WERI-Rb-1 (cell line): Measurements from ENCODE around the gene OSBPL5.

Experiments
- DNase-seq: peaks from one replicate; pipeline ENCODE4 v3.0.0-alpha.2; 2020
- H3K27ac ChIP-seq: fragments of 250-450 bp; sonication (Bioruptor Pico); 2 replicates; pipeline ENCODE4 v1.5.1; 2020; ENCODE audit warnings: mild to moderate bottlenecking, moderate library complexity
- H3K27me3 ChIP-seq: fragments of 250-450 bp; sonication (Bioruptor Pico); 2 replicates; pipeline ENCODE4 v1.5.1; 2021; ENCODE audit warnings: mild to moderate bottlenecking, low read depth, moderate library complexity; ENCODE audit not compliant: insufficient read depth, severe bottlenecking
- H3K36me3 ChIP-seq: fragments of 250-450 bp; sonication (Bioruptor Pico); 2 replicates; pipeline ENCODE4 v1.5.1; 2020; ENCODE audit warnings: mild to moderate bottlenecking, moderate library complexity
- H3K4me3 ChIP-seq: 2 replicates; pipeline ENCODE4 v1.5.1; 2011; ENCODE audit warnings: low read depth, mild to moderate bottlenecking, control low read depth, low read length
- H3K9me3 ChIP-seq: fragments of 250-450 bp; sonication (Bioruptor Pico); 2 replicates; pipeline ENCODE4 v1.5.1; 2021; ENCODE audit warnings: mild to moderate bottlenecking, moderate library complexity; ENCODE audit not compliant: severe bottlenecking
- CTCF ChIP-seq: IDR thresholded peaks from 2 replicates; pipeline ENCODE4 v1.5.1; 2011; ENCODE audit warnings: low read depth, mild to moderate bottlenecking, control low read depth, inconsistent platforms, low read length

Gene OSBPL5

GRCh38 chr11:3167143-3168119 lies 2.3 kb upstream of the OSBPL5 start:
- H3K9me3 ChIP-seq = no peaks in the 10 kb centered on the region
- no peak for TF ChIP-seq CTCF
- no peaks in the 10 kb centered on the region for H3K27me3 ChIP-seq
- DNase-seq = no peak
- H3K4me3 ChIP-seq = no peak overlapping the region
- H3K27ac ChIP-seq = peak overlapping the region; percentile 27; the same call in 1 of the 2 replicates
- H3K36me3 ChIP-seq = no peaks in the 10 kb centered on the region

DNA sequence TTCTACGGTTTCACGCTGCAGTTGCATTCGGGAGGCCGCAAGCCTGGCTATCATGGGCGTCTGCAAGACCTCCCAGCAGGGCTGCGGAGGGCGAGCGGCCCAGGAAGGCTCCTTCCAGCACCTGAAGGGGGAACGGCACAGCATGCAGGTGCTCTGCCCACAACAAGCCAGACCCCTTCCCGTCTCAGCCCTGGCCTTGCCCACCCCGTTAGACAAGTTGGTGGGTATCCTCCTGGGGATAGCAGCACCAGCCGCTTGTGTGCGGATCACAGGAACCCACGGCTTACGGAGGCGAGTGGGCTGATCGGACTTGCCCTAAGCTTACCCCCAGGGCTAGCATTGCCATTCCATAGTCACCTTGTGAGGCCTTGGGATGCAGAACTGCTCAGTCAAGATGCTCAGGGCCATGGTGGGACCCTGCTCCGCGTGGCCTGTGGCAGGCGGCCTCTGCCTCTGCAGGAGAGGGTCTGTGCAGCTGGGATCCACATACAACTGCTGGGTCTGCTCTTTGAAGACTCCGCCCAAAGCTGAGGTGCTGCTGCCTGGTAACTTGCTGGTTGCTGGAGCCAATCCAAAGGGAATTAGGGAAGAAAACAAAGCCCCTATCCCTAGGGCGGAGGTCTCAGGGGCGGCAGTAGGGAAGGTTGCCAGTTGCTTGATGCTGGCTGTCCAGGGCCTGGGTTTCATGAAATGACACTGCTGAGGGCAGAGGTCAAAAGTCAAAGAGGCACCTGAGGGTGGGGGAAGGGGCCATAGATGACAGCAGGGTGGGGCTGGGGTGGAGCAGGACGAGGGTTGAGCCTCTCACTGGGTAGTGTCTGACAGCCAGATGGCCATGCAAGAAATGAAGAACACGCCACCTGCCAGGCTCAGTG lies 1.4 kb upstream of the OSBPL5 start:
- Histone ChIP-seq H3K36me3 (no peaks in the 10 kb centered on the region), H3K4me3 (no peak overlapping the region), H3K9me3 (no peaks in the 10 kb centered on the region), H3K27me3 (no peaks in the 10 kb centered on the region), H3K27ac (peak overlapping the region; percentile 68)
- TF ChIP-seq CTCF = no peak
- DNase-seq = peak; percentile 78

DNA sequence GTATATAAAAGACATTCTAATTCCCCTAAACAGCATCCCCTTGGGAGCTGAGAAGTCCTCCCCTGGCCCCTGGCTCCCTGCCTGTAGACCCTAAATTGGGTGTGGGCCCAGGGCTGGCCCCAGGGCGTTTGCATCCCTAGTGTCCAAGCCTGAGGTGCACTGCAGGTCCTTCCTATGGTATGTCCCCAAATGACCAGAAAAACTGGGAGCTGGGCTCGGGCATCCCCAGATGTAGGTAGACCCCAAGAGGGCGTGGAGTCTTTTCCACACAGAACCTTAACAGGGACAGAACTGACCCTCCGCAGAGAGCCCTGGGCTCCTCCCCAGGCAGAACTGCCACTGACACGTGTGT lies 782 bp upstream of the OSBPL5 start:
- no peak overlapping the region for H3K4me3 ChIP-seq
- peak overlapping the region; percentile 63 for H3K27ac ChIP-seq
- no peaks in the 10 kb centered on the region for H3K27me3 ChIP-seq
- DNase-seq = no peak
- TF ChIP-seq CTCF = no peak
- H3K36me3 ChIP-seq = no peaks in the 10 kb centered on the region
- H3K9me3 ChIP-seq = no peaks in the 10 kb centered on the region

DNA sequence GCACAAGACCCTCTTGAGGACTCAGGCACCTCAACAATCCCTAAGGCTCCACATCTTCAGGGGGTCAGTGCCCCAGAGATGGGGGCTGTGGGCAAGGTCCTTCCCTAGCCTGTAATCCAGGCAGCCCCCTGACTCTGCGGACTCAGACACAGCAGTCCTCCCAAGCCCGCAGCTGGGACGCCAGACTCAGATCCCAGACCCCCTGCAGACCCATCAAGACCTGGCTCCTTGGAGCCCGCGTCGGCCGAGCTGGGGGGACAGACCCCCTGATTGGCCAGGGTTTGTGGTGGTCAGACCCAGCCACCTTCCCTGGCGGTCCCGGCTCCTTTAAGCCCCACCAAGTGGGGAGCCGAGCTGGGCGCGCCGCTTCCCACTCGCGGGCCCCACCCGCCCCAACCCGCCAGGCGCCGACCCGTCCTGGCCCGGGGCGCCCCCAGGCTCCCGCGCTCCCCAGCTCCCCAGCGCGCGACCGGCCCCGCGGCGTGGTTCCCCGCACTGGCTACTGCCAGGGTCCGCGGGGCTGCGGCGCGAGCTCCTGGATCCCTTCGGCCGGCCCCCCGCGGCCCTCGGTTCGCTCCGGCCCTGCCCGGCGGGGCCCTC lies 458 bp downstream of the OSBPL5 start:
- Histone ChIP-seq H3K9me3 (no peaks in the 10 kb centered on the region), H3K27me3 (no peaks in the 10 kb centered on the region), H3K36me3 (no peaks in the 10 kb centered on the region), H3K27ac (peak overlapping the region; percentile 63), H3K4me3 (peak overlapping the region; percentile 51)
- TF ChIP-seq CTCF = no peak
- no peak for DNase-seq

DNA sequence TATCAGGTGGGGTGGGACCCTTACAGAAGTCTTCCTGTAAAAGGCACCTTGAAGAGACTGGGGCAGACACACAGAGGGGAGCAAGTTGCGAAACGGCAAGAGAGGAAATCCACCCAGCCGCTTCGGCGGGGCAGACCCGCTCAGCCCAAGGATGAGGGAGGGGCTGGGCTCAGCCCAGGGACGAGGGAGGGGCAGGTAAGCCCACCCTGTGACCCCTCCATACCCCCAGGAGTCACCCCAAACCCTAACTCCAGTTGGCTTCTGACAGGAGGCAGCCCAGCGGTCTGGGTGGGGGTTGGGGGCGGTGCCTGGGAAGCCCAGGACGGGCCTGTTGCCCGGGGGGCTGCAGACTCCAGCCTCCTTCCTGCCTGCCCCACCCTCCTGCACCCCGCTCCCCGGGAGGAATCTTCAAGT lies 965 bp downstream of the OSBPL5 start:
- TF ChIP-seq CTCF = no peak
- DNase-seq = no peak
- H3K27ac ChIP-seq = no peak overlapping the region

More for the DNA sequence above, 965 bp downstream of the OSBPL5 start:
- Histone ChIP-seq H3K9me3 (no peaks in the 10 kb centered on the region), H3K27me3 (no peaks in the 10 kb centered on the region), H3K4me3 (peak overlapping the region; percentile 51), H3K36me3 (no peaks in the 10 kb centered on the region)
